ENCODE results near the gene NFASC.

Gene NFASC

DNA sequence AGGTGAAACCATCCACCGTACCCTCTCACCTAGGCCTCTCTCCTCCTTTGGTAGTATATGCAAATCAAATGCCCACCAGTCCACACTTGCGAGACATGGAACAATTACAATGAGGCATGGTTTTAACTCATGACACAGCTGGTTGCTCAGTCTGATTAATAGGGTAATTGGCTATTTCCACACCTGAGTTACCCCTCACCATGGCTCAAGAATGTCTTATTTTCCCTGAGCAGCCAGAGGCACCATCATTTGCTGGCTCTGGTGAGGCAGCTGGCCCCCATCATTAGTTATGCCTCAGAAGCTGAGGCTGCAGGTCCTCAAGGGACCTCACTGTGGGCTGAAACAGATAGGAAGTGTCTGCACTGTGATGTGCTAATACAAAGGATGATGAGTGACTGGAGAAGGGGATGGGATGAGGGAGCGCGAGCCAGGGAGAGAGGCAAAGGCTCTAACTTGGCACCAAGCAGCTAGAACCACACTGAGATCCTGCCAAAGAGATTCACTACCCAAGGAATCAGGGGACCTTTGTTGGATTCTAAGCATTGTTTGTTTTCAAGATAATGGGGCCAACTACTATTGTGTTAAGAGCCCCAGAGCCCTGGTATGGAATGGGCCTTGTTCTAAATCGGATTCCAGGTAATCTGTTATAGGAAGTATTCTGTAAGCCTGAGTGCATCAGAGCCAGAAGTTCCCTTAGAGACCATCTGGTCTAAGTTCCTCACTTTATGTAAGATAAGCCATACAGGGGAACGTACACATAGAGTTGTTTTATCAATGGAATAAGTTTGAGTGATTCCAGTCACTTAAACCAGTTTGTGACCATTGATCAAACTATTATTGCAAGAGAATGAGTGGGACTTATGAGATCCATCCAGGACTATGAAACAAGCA, 92.3 kb downstream of the NFASC start:
- no peak for DNase-seq

- DNase-seq: no peak
Measured at GRCh38 chr1:204967451-204967850, 96.8 kb downstream of the NFASC start.

DNA sequence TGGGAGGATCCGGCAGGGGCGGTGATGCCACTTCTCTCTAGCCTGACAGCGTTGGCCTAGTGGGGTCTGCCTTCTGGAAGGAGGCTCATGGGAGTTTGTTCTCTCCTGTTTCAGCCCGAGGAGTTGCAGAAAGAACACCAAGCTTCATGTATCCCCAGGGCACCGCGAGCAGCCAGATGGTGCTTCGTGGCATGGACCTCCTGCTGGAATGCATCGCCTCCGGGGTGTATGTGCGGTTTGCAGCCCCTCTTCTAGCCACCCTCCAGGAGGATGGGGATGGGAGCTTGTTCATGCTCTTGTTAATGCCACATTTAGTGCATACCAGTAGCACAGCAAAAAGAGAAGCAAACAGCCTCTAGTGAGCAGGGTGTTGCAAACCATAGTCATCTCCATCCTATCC, 97.5 kb downstream of the NFASC start:
- no peak for DNase-seq

- DNase-seq: no peak
Measured at GRCh38 chr1:204968951-204969350, 98.3 kb downstream of the NFASC start.

- no peak for DNase-seq
Measured at GRCh38 chr1:204970937-204971336, 100.3 kb downstream of the NFASC start.

DNA sequence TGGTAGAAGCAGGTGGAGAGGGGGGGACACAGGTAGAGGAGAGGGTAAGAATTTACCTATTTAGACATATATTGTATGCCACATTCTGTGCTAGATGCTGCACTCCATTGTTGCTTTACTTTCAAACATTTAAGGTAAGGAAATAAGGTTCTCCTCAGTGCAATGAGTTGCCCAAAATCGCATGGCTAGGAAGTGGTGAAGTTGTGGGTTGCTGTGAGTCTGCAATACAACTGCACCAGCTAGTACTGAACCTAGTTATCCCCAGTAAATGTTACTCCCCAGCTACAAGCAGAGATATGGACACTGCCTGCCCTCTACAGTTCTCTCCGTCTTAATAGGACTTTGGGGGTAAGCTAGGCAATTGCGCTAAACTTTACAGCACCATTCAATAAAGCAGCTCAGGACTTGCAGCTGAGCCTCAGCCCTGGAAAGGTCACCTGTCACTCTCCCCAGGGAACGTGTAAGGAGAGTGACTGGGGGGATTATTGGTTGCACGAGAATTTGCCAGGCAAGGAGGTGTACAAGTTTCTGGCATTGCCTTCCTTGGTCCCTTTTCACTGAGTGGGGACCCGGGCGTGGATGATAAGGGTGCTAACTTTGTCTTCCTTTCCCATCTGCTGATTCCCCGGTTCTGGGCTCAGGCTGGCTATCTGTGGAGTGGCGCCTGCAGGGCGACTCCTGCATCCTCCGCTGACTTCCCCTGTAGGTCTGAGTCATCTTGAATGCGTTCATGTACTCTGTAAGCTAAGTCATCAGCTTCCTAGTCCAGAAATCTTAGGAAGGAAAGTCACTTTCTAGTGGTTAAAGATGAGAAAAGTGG, 101.1 kb downstream of the NFASC start:
- no peak for DNase-seq

DNA sequence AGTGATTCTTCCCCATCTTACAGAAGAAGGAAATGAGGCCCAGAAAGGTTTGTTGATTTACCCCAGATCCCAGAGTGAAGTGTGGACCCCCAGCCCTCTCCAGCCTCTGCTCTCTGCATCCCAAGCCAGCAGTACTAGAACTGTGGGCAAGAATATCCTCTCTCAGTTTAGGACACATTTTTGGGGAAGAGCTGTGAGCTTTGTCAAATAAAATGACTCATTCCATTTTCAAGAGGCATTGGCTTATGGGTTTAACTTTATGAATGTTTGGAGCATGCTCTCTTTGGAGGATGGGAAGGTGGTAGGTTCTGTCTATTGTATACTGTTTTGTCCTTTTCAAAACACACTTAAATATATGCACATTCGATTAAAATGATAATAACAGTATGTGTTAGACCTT, 101.8 kb downstream of the NFASC start:
- no peak for DNase-seq

DNA sequence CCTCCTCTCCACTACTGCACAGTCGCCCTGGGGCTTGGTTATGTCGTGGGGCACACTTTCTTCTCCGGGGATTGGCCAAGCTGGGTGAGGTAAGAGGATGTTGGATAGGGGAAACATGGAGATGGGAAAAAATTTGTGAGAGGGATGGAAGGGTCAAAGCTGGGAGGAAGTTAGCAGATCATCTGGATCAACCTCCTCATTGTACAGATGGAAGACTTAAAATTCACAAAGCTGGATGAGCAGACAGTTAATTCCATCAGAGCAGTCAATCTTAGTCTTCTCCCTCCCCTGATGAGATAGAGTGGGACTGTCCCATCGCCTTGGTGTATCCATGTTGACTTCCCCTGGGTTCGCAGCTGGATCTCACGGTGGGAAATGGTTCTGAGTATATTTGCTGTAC, 102.8 kb downstream of the NFASC start:
- DNase-seq: no peak

DNA sequence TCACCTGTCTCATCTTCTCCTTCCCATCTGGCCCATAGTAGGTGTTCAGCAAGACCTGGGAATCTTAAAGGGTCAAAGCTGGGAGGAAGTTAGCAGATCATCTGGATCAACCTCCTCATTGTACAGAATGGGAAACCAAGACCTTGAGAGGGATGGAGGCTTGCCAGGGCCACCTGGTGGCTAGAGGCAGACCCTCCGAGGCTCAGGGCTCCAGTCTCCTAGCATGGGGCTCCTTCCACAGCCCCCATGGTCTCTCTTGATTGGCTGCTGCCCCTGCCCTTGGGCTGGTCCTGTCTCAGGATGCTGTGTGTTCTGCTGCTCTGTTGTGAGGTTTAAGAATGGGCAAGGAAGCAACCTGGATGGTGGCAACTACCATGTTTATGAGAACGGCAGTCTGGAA, 103.7 kb downstream of the NFASC start:
- no peak for DNase-seq

GRCh38 chr1:204975021-204975420, 104.4 kb downstream of the NFASC start:
- DNase-seq: no peak

DNA sequence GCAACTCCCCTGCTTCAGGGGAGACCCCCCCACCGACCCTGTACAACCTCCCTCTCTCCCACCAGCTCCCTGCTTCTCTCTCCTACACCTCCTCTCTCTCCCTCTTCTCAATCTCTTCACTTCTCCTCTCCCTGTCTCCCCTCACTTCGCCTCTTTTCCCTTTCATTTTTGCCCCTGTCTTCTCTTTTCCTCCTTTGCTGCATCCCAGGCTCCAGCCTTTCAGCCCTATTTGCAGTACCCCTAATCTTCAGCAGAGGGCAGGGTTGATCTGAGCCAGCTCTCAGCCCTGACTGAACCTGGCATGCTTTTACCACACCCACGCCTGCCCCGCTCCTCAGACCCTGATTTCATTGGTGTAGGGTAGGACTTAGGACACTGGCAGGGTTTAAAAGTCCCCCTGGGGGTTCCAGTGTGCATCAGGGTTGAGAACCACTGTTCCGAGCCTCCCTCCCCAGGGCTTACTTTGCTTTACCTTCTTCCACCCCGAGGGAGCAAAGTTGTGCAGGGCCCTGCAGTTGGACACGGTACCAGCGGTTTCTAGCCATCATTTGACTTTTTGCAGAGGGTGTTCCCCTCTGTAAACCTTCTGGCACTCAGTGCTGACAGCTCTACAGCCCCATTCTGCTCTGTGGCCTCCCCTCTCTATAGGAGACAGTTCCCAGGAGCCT, 105.0 kb downstream of the NFASC start:
- DNase-seq: peak; percentile 3 to 28

- DNase-seq: no peak
Measured at GRCh38 chr1:204976646-204977045, 106.0 kb downstream of the NFASC start.

GRCh38 chr1:204977318-204977717, 106.7 kb downstream of the NFASC start:
- no peak for DNase-seq

GRCh38 chr1:204978782-204979181, 108.1 kb downstream of the NFASC start:
- DNase-seq: no peak

DNA sequence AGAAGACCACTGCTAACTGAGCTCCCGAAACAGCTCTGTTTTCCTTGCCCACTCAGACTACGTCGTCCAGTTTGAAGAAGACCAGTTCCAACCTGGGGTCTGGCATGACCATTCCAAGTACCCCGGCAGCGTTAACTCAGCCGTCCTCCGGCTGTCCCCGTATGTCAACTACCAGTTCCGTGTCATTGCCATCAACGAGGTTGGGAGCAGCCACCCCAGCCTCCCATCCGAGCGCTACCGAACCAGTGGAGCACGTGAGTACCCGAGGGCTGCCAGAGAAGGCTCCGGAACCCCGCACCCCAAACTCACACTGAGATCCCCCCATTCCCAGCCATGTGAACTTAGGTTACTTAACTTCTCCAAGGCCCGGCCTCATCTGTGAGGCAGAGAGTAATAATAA, 108.6 kb downstream of the NFASC start:
- no peak for DNase-seq

- no peak for DNase-seq
Measured at GRCh38 chr1:204979891-204980649, 109.4 kb downstream of the NFASC start.

GRCh38 chr1:204980840-204981405, 110.3 kb downstream of the NFASC start:
- no peak for DNase-seq

DNA sequence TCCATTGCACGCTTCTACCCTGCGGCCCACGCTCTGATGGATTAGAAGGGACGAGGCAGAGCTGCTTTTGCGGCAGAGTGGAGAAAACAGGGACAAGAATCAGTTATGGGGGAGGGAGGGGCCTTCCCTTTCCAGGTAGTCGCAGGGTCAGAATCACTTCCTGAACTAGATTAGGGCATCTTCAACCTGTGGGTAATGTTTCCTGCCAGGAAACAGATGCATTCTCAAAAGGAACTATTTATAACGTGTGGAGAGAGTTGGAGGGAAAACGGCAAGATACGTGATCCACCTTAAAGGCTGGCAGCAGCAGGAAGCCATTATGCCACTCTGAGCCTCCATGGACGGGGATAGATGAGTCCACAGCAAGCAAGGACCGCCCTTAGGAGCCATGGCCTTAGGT, 112.5 kb downstream of the NFASC start:
- no peak for DNase-seq

DNA sequence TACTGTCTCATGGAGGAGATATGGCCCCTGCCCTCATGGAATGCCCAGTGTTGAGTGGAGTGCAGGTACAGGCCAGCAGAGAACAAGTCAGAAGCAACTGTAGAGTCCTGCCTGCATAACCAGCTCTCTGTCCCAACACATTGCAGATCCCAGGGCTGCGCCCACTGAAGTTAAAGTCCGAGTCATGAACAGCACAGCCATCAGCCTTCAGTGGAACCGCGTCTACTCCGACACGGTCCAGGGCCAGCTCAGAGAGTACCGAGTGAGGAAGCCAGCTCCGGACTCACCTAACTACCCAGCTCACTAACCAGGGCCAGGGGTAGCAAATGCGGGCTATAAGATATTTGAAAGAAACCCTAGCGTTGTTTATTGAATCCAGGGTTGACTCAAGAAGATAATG, 113.2 kb downstream of the NFASC start:
- DNase-seq: no peak

DNA sequence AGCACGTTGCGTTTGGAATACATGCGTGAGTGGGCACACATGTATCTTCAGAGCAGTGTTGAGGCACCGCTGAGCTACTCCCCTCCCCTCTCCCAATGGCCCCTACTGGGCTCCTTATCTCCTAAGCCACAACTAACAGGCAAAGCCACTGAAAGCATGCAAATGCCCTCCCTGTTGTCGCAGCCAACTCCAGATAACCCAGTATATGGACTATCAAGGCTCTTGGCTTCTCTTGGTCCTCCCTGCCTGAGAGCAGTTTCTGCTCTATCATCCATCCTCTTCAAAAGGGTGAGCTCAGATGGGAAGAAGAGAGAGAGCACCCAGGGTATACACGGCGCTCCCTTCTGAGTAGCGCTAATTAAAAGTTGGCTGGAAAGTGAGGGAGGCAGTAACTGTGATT, 113.8 kb downstream of the NFASC start:
- no peak for DNase-seq

GRCh38 chr1:204986181-204986580, 115.5 kb downstream of the NFASC start:
- no peak for DNase-seq

GRCh38 chr1:204987689-204988088, 117.0 kb downstream of the NFASC start:
- DNase-seq: no peak

Measured in SHP77 (cell line).